ENCODE results near the gene TSPAN18. TPM values are rescaled to one million over a fixed set of nuclear protein-coding genes. Genes with fewer than 3 reads are reported as not detected.

The TSPAN18 gene
- total RNA-seq, 1 experiment from 2014 or later = not detected

DNA sequence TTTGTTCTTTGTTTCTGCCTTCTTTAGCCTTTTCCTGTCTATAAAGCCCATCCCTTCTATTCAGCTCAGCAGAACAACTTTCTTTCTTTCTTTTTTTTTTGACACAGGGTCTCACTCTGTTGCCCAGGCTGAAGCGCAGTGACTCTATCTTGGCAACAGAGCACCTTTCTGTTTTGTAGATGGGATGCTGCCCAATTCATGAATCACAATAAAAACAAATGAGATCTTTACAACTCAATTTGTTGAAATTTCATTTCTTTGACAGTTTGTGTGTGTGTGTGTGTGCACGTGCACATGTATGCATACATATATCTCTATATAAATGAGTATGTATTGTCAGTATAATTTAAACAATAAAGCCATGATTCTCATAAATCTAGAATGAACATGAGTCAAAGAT, 25.5 kb downstream of the TSPAN18 start:
- Histone ChIP-seq H3K9me3 (ENCODE audit: low read length) (no peaks in the 10 kb centered on the region), H4K20me1 (ENCODE audit: low read length) (no peaks in the 10 kb centered on the region), H3K4me3 (ENCODE audit: low read length) (no peak overlapping the region), H3K79me2 (ENCODE audit: low read length) (no peaks in the 10 kb centered on the region), H2AFZ (ENCODE audit: low read length) (no peak overlapping the region), H3K4me1 (ENCODE audit: insufficient read depth, low read length) (no peaks in the 10 kb centered on the region), H3K27ac (ENCODE audit: low read length) (no peak overlapping the region), H3F3A (ENCODE audit: low read length, unreplicated experiment) (no peaks in the 10 kb centered on the region), H3K9me2 (replicated peaks; ENCODE audit: low read length) (no peaks in the 10 kb centered on the region), H3K4me2 (ENCODE audit: low read length) (no peak overlapping the region), H3K9ac (ENCODE audit: low read length) (no peak overlapping the region), H3K36me3 (ENCODE audit: low read depth, low read length) (no peaks in the 10 kb centered on the region), H3K27me3 (ENCODE audit: low read length) (peaks cover 43% of the 10 kb centered on the region)
- ChIA-PET POLR2A (ENCODE audit: unreplicated experiment) (no interaction called here), CTCF (no interaction called here)
- TF ChIP-seq EZH2 (IDR thresholded peaks at IDR 0.05; ENCODE audit: low read length, unreplicated experiment) (no peak), CTCF (conservative IDR thresholded peaks at IDR 0.05; ENCODE audit: low read depth, low read length) (no peak), EZH2phosphoT487 (IDR thresholded peaks at IDR 0.05; ENCODE audit: borderline replicate concordance, low read length) (no peak)
- ATAC-seq = no peak
- no peak for DNase-seq
- BruUV-seq (replicated peaks) = no TSS peak
- intact Hi-C loops (cut with micrococcal nuclease) = no loop called here

- intact Hi-C loops (cut with micrococcal nuclease) = no loop called here
- Histone ChIP-seq H3K9me2 (replicated peaks; ENCODE audit: low read length) (no peaks in the 10 kb centered on the region), H3F3A (ENCODE audit: low read length, unreplicated experiment) (no peaks in the 10 kb centered on the region), H3K9me3 (ENCODE audit: low read length) (no peaks in the 10 kb centered on the region), H3K79me2 (ENCODE audit: low read length) (no peaks in the 10 kb centered on the region), H3K9ac (ENCODE audit: low read length) (no peak overlapping the region), H3K4me3 (ENCODE audit: low read length) (no peak overlapping the region), H3K36me3 (ENCODE audit: low read depth, low read length) (no peaks in the 10 kb centered on the region), H3K4me2 (ENCODE audit: low read length) (no peak overlapping the region), H3K27ac (ENCODE audit: low read length) (no peak overlapping the region), H3K4me1 (ENCODE audit: insufficient read depth, low read length) (no peaks in the 10 kb centered on the region), H4K20me1 (ENCODE audit: low read length) (no peaks in the 10 kb centered on the region), H2AFZ (ENCODE audit: low read length) (no peak overlapping the region), H3K27me3 (ENCODE audit: low read length) (peaks cover 46% of the 10 kb centered on the region)
- ChIA-PET POLR2A (ENCODE audit: unreplicated experiment) (no interaction called here), CTCF (no interaction called here)
- DNase-seq (no peak), ATAC-seq (no peak)
- no TSS peak for BruUV-seq (replicated peaks)
- TF ChIP-seq EZH2 (IDR thresholded peaks at IDR 0.05; ENCODE audit: low read length, unreplicated experiment) (no peak), CTCF (conservative IDR thresholded peaks at IDR 0.05; ENCODE audit: low read depth, low read length) (no peak), EZH2phosphoT487 (IDR thresholded peaks at IDR 0.05; ENCODE audit: borderline replicate concordance, low read length) (no peak)
Observed at GRCh38 chr11:44752713-44753112, 26.0 kb downstream of the TSPAN18 start.

DNA sequence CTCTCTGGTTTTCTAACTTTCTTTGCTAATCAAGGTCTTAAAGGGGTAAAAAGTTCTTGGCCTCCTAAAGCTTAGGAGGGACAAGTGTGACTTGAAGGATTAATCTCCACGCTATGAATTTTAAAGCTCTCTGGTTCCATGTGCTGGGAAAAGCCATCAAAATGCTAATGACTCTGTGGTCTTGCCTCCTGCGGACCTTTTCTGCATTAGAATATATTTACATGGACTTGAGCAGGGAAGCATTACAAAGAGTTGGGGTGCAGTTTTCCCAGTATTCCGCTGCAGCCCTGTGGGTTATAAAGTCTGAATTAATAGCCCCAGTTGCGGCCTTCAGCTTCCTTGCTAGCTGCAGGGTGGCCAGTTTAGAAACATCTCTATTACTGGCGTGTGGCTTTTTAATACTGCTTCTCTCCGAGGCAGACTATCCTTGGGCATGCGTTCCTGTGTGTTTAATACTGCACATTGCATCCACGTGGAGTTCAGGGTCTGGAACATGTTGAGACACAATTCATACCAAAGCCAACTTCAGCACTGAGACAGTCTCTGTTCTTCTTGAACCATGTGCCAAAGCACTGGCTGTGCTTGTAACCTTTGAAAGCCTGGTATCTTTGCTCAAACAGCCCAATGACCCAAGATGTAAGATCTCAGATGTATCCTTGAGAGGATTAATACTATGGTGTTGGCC, 27.3 kb downstream of the TSPAN18 start:
- H3K4me3 ChIP-seq (ENCODE audit: low read length) = no peak overlapping the region
- H3K27ac ChIP-seq (ENCODE audit: low read length) = no peak overlapping the region
- ATAC-seq (no peak), DNase-seq (no peak)
- H3K4me2 ChIP-seq (ENCODE audit: low read length) = no peak overlapping the region
- H3K27me3 ChIP-seq (ENCODE audit: low read length) = peaks cover 57% of the 10 kb centered on the region
- POLR2A ChIA-PET (ENCODE audit: unreplicated experiment) = no interaction called here
- no peaks in the 10 kb centered on the region for H3K9me2 ChIP-seq (replicated peaks; ENCODE audit: low read length)
- no peak overlapping the region for H2AFZ ChIP-seq (ENCODE audit: low read length)
- CTCF ChIA-PET = no interaction called here
- no peaks in the 10 kb centered on the region for H3K4me1 ChIP-seq (ENCODE audit: insufficient read depth, low read length)
- no peak for TF ChIP-seq EZH2phosphoT487 (IDR thresholded peaks at IDR 0.05; ENCODE audit: borderline replicate concordance, low read length)
- TF ChIP-seq EZH2 (IDR thresholded peaks at IDR 0.05; ENCODE audit: low read length, unreplicated experiment) = no peak
- TF ChIP-seq CTCF (conservative IDR thresholded peaks at IDR 0.05; ENCODE audit: low read depth, low read length) = no peak
- H3K9ac ChIP-seq (ENCODE audit: low read length) = no peak overlapping the region
- no peaks in the 10 kb centered on the region for H3K9me3 ChIP-seq (ENCODE audit: low read length)
- intact Hi-C loops (cut with micrococcal nuclease) = no loop called here
- H4K20me1 ChIP-seq (ENCODE audit: low read length) = no peaks in the 10 kb centered on the region
- no TSS peak for BruUV-seq (replicated peaks)
- no peaks in the 10 kb centered on the region for H3F3A ChIP-seq (ENCODE audit: low read length, unreplicated experiment)
- no peaks in the 10 kb centered on the region for H3K36me3 ChIP-seq (ENCODE audit: low read depth, low read length)
- H3K79me2 ChIP-seq (ENCODE audit: low read length) = no peaks in the 10 kb centered on the region
